ENCODE results near the gene NCLN. TPM values are rescaled to one million over a fixed set of nuclear protein-coding genes. Genes with fewer than 3 reads are reported as not detected.

NCLN gene
- total and polyA plus RNA-seq, 9 of the 15 experiments (the other 6 are each of a cell fraction or from before 2014, with no cell fraction given) = 3.8 to 126 (median 39.6) TPM

DNA sequence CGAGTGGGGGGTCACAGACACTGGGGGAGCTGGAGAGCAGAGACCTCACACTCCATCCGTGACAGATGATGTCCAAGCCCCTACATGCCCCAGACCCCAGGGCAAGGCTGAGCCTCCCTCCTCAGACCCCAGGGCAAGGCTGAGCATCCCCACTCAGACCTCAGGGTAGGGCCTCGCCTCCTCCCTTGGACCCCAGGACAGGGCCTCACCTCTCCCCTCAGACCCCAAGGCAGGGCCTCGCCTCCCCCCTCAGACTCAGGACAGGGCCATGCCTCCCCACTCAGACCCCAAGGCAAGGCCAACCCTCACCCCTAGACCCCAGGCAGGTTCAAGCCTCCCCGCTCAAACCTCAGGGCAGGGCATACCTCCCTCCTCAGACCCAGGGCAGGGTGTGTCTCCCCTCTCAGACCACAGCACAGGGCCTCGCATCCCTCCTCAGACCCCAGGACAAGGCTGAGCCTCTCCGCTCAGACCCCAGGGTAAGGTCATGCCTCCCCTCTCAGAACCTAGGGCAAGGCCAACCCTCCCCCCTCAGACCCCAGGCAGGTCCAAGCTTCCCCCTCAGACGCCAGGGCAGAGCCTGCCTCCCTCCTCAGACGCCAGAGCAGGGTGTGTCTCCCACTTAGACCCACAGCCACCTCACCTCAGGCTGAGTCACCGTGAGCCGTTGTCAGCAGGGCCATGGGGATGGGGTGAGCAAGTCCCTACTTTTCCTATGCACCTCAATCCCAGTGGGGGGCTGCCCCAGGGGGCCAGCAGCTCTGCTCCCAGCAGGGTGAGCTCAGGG is 8.8 kb upstream of the NCLN start (continued):
- TF ChIP-seq, protein P1, sequence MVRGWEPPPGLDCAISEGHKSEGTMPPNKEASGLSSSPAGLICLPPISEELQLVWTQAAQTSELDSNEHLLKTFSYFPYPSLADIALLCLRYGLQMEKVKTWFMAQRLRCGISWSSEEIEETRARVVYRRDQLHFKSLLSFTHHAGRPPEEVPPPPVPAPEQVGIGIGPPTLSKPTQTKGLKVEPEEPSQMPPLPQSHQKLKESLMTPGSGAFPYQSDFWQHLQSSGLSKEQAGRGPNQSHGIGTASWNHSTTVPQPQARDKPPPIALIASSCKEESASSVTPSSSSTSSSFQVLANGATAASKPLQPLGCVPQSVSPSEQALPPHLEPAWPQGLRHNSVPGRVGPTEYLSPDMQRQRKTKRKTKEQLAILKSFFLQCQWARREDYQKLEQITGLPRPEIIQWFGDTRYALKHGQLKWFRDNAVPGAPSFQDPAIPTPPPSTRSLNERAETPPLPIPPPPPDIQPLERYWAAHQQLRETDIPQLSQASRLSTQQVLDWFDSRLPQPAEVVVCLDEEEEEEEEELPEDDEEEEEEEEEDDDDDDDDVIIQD (CRISPR knock-in tag; IDR thresholded peaks at IDR 0.05) = no peak
- TF ChIP-seq RAD51 (IDR thresholded peaks at IDR 0.05; ENCODE audit: borderline replicate concordance, low read depth) (no peak), CREB1 (IDR thresholded peaks at IDR 0.05) (peak; percentile 24; the same call in 1 of the 2 replicates), CREB1 (CRISPR knock-in tag; IDR thresholded peaks at IDR 0.05) (no peak), ZC3H4 (CRISPR knock-in tag; IDR thresholded peaks at IDR 0.05; ENCODE audit: borderline replicate concordance) (no peak), KLF6 (CRISPR knock-in tag; IDR thresholded peaks at IDR 0.05; ENCODE audit: borderline replicate concordance) (no peak), CAMTA2 (CRISPR knock-in tag; conservative IDR thresholded peaks at IDR 0.05) (no peak), GATAD2A (IDR thresholded peaks at IDR 0.05) (0 out of 2 replicates have a peak, but pooled peaks have one; percentile 17), FOXJ2 (tag; IDR thresholded peaks at IDR 0.05) (no peak), CBX3 (IDR thresholded peaks at IDR 0.05; ENCODE audit: borderline replicate concordance in 1 of 2, low read length in 2 of 2) (no peak), RBFOX2 (IDR thresholded peaks at IDR 0.05; ENCODE audit: low read depth, low read length) (peak; percentile 51), ZNF766 (CRISPR knock-in tag; conservative IDR thresholded peaks at IDR 0.05) (no peak), ZBTB7A (IDR thresholded peaks at IDR 0.05; ENCODE audit: borderline replicate concordance, control insufficient read depth, low read depth, low read length) (peak; percentile 79; the same call in 1 of the 2 replicates), JUN (IDR thresholded peaks at IDR 0.05; ENCODE audit: borderline replicate concordance, low read depth, low read length) (peak; percentile 71), JUN (CRISPR knock-in tag; IDR thresholded peaks at IDR 0.05; ENCODE audit: borderline replicate concordance) (no peak), PTBP1 (IDR thresholded peaks at IDR 0.05; ENCODE audit: low read depth, low read length) (no peak), HDAC6 (IDR thresholded peaks at IDR 0.05; ENCODE audit: low read depth, low read length) (no peak), C11orf30 (IDR thresholded peaks at IDR 0.05; ENCODE audit: low read depth) (peak; percentile 57), NFE2 (IDR thresholded peaks at IDR 0.05; ENCODE audit: low read depth) (peak; percentile 78), CTBP1 (IDR thresholded peaks at IDR 0.05; ENCODE audit: borderline replicate concordance) (peak; percentile 76)
- TF ChIP-seq, protein P2, sequence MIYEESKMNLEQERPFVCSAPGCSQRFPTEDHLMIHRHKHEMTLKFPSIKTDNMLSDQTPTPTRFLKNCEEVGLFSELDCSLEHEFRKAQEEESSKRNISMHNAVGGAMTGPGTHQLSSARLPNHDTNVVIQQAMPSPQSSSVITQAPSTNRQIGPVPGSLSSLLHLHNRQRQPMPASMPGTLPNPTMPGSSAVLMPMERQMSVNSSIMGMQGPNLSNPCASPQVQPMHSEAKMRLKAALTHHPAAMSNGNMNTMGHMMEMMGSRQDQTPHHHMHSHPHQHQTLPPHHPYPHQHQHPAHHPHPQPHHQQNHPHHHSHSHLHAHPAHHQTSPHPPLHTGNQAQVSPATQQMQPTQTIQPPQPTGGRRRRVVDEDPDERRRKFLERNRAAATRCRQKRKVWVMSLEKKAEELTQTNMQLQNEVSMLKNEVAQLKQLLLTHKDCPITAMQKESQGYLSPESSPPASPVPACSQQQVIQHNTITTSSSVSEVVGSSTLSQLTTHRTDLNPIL (CRISPR knock-in tag; IDR thresholded peaks at IDR 0.05) = no peak
- TF ChIP-seq, protein P3, sequence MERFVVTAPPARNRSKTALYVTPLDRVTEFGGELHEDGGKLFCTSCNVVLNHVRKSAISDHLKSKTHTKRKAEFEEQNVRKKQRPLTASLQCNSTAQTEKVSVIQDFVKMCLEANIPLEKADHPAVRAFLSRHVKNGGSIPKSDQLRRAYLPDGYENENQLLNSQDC (CRISPR knock-in tag; IDR thresholded peaks at IDR 0.05) = no peak
- TF ChIP-seq, protein P4, sequence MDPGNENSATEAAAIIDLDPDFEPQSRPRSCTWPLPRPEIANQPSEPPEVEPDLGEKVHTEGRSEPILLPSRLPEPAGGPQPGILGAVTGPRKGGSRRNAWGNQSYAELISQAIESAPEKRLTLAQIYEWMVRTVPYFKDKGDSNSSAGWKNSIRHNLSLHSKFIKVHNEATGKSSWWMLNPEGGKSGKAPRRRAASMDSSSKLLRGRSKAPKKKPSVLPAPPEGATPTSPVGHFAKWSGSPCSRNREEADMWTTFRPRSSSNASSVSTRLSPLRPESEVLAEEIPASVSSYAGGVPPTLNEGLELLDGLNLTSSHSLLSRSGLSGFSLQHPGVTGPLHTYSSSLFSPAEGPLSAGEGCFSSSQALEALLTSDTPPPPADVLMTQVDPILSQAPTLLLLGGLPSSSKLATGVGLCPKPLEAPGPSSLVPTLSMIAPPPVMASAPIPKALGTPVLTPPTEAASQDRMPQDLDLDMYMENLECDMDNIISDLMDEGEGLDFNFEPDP (CRISPR knock-in tag; IDR thresholded peaks at IDR 0.05) = no peak
- TF ChIP-seq, protein P5, sequence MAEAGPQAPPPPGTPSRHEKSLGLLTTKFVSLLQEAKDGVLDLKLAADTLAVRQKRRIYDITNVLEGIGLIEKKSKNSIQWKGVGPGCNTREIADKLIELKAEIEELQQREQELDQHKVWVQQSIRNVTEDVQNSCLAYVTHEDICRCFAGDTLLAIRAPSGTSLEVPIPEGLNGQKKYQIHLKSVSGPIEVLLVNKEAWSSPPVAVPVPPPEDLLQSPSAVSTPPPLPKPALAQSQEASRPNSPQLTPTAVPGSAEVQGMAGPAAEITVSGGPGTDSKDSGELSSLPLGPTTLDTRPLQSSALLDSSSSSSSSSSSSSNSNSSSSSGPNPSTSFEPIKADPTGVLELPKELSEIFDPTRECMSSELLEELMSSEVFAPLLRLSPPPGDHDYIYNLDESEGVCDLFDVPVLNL (CRISPR knock-in tag; IDR thresholded peaks at IDR 0.05; ENCODE audit: low read depth) = no peak
